SH-SY5Y (cell line): ENCODE data around the gene CD33.

Experiments used
- GATA2 ChIP-seq: IDR thresholded peaks from 2 replicates; pipeline ENCODE4 v1.6.1; 2011; ENCODE audit warnings: mild to moderate bottlenecking, low read depth, low read length
- GATA3 ChIP-seq: IDR thresholded peaks from 2 replicates; pipeline ENCODE4 v1.6.1; 2011; ENCODE audit warnings: low read depth, mild to moderate bottlenecking, low read length, moderate library complexity

DNA sequence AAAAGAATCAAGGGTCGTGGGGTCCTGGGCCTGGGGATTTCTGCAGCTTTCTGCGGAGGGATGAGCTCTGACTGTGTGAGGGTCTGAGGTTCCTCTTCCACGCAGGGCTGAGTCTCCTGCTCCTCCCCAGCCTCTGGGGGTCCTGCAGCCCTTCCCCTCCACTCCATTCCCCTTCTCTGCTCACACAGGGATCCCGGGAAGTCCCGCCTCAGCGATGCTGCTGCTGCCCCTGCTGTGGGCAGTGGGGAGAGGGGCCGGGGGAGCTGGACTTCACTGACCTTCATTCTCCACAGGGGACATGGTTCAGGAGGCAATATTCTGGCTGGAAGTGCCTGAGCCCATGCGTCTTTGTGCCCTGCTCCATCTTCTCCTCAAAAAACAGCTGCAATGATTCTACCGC, 26.2 kb upstream of the CD33 start:
- TF ChIP-seq GATA2 (no peak), GATA3 (no peak)
